Glomerular visceral epithelial cell (primary cell): ENCODE results near the gene INCENP.
"Not testable (repeated sequence)": the region's sequence is repeated elsewhere in the genome, so short reads cannot be mapped to it uniquely, and the experiment has no call there.

Source experiments
- DNase-seq: peaks from one replicate; pipeline ENCODE4 v3.0.0-alpha.2; 2016; ENCODE audit errors: extremely low spot score

Gene INCENP

GRCh38 chr11:62171261-62171723, 47.5 kb downstream of the INCENP start:
- peak; percentile 65 for DNase-seq

- DNase-seq = no peak
Observed at GRCh38 chr11:62172294-62172693, 48.5 kb downstream of the INCENP start.

DNA sequence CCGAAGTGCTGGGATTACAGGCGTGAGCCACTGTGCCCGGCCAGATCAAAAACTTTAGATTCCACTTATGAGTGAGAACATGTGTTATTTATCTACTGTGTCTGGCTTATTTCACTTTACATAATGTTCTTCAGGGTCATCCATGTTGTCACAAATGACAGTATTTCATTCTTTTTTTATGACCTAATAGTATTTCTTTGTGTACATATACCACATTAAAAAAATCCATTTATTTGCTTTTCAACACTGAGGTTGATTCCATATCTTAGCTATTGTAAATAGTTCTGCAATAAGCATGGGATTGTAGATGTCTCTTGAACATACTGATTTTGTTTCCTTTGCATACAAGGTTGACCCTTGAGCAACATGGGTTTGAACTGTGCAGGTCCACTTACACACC, 53.0 kb downstream of the INCENP start:
- DNase-seq = no peak

- no peak for DNase-seq
Observed at GRCh38 chr11:62179995-62180394, 56.2 kb downstream of the INCENP start.

DNA sequence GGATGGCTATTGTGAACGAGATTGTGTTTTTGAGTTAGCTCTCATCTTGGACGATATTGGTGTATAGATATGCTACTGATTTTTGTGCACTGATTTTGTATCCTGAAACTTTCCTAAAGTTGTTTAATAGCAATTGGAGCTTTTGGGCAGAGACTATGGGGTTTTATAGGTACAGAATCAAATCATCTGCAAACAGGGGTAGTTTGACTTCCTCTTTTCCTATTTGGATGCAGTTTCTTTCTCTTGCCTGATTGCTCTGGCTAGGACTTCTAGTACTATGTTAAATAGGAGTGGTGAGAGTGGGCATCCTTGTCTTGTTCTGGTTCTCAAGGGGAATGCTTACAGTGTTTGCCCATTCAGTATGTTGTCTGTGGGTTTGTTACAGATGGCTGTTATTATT, 57.3 kb downstream of the INCENP start:
- DNase-seq = no peak

DNA sequence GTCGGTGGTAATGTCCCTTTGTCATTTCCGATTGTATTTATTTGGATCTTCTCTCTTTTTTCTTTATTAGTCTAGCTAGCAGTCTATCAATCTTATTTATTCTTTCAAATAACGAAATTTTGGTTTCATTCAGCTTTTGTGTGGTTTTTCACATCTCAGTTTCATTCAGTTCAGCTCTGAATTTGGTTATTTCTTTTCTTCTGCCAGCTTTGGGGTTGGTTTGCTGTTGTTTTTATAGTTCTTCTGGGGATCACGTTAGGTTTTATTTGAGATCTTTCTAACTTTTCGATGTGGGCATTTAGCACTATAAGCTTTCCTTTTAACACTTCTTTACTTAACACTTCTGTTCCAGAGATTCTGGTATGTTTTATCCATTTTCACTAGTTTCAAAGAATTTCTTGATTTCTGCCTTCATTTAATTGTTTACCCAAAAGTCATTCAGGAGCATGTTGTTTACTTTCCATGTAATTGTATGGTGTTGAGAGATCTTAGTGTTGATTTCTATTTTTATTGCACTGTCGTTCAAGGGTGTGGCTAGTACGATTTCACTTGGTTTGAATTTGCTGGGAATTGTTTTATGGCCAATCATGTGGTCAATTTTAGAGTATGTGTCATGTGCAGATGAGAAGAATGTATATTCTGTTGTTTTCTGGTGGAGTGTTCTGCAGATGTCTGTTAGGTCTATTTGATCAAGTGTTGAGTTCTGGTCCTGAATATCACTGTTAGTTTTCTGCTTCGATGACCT, 58.5 kb downstream of the INCENP start:
- no peak for DNase-seq

DNA sequence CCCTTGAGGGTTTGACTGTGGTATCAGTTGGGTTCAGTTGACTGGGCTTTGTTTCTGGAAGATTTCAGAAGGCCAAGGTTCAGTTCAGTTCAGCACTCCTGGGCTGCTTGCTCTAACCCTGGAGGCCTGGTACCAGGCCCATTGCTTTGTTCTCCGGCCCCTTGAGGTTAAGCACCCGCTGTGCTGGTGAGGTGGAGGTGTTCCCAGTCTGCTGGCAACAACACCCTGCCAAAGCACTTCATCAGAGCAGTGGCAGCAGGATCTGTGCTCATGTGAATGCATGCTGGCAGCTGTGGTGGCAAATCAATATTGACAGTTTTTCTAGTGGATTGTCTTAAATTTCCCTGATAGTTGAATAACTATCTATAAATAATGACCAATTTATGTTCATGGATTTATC, 62.4 kb downstream of the INCENP start:
- no peak for DNase-seq

DNA sequence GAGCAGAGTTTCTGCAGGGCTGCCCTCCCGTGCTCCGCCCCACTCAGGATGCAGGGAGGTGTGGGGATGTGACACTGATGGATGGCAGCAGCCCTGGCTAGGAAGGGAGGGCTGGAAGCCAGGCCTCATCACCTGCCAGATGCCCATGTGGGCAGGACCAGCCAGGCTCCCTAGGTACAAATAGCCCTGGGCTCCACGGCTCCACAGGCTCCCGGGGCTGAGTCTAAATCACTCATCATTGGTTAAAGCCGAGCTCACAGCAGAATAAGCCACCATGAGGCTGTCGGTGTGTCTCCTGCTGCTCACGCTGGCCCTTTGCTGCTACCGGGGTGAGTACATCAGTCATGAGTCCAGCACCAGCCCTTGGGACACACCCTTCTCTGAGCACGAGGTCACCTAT, 66.2 kb downstream of the INCENP start, which contains the start of gene SCGB1D1:
TSS of gene SCGB1D1 (plus strand) at position 206 of the 400 bp plus-strand sequence. CDS start at position 275, 69 bp downstream.
- no peak for DNase-seq

DNA sequence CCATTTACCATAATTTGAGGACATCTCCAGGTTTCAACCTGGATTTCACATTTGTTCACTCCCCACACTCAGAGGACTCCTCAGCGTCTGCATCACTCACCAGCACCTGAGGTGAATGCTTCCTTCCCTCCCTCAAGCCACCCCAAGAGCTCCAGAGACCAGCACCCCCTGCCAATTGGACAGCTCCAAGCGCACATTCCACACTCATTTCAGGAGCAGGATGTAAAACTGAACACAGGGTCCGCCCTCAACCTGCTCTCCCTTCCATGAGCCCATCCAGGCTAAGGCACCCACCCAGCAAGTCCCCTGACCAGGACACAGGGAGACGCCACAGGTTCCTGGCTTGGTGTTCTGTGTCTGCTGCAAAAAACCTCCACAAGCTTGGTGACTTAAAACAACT, 70.1 kb downstream of the INCENP start:
- no peak for DNase-seq

- DNase-seq = not testable (repeated sequence)
Observed at GRCh38 chr11:62195010-62195409, 71.2 kb downstream of the INCENP start.

DNA sequence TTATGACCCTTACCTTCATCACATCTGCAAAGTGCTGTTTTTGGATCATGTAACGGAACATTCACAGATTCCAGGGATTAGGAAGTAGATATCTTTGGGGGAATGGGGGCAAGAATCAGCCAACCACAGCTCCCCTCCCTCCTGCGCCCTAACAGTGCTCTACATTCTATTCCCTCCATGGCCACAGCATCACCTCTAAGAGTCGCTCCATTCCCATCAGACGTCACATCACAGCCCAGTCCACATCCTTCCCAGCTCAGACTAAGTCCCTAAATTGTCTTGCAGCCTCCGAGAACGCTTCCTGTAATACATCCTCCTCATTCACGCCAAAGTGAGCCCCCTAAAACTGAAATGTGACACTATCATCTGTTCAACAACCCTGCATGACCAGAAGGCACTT, 72.1 kb downstream of the INCENP start:
- DNase-seq = no peak

GRCh38 chr11:62197400-62197799, 73.6 kb downstream of the INCENP start:
- DNase-seq = not testable (repeated sequence)

DNA sequence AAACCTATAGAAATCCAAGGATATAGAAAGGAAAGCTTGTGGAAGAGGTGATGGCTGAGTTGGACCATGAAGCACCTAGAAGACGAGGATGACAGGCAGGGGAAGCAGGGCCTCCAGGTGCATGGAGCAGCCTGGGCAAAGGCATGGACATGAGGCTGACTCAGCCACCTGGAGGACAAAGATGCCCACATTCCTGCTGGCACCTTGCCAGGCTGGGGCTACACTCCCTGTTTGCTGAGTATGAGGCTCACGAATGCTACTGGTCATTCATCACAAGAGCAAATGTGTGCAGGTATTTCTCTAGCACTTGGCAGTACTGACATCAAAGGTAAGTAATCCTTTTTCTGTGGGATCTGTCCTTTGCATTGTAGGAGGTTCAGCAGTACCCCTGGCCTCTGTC, 77.6 kb downstream of the INCENP start:
- DNase-seq = no peak
